GM12878 (cell line): ENCODE data around the gene DDX23. TPM values are rescaled to one million over a fixed set of nuclear protein-coding genes. Genes with fewer than 3 reads are reported as not detected.

Source experiments
- ATAC-seq: fragments of 200-7000 bp; cut with Tn5 transposase; 3 replicates; pipeline ENCODE4 v1.9.1; 2020; ENCODE audit warnings: mild to moderate bottlenecking, moderate library complexity
- BruUV-seq: library from RNA; stranded (reverse); fragments of 400-500 nt; replicated peaks from 2 replicates; lab custom pipeline; 2021; lab: Mats Ljungman, UMichigan
- CTCF ChIA-PET: fragments of 300-600 bp; sonication (Branson Sonifier 250); formaldehyde crosslinking; extraction: SDS; loops from one replicate; lab custom pipeline; 2021; ENCODE audit warnings: inconsistent platforms; lab: Yijun Ruan, JAX
- POLR2A ChIA-PET: fragments of 350-600 bp; formaldehyde crosslinking; extraction: SDS; loops from one replicate; lab custom pipeline; 2021; ENCODE audit warnings: inconsistent platforms; lab: Charles Lee
- RAD21 ChIA-PET: fragments of 300-600 bp; sonication (Branson Sonifier 250); formaldehyde crosslinking; loops from one replicate; lab custom pipeline; 2023; ENCODE audit warnings: antibody characterized with exemption; ENCODE audit not compliant: unreplicated experiment; lab: Charles Lee
- SMC1A ChIA-PET: fragments of 300-600 bp; sonication (Branson Sonifier 250); formaldehyde crosslinking; loops from one replicate; lab custom pipeline; 2023; ENCODE audit not compliant: unreplicated experiment, uncharacterized antibody; lab: Charles Lee
- DNase-seq: peaks from one replicate; pipeline ENCODE4 v3.0.0-alpha.2; 2011; ENCODE audit warnings: low read depth, low spot score
- FAIRE-seq: peaks from 3 replicates; lab custom pipeline; 2011; peaks lifted over from hg19 to GRCh38; lab: Jason Lieb, UNC
- H2AFZ ChIP-seq: 2 replicates; pipeline ENCODE4 v1.6.0; 2011; ENCODE audit warnings: low read depth, low read length, control low read depth; ENCODE audit not compliant: control insufficient read depth
- H3K27ac ChIP-seq: 2 replicates; pipeline ENCODE4 v1.5.1; 2011; ENCODE audit warnings: control low read depth; ENCODE audit not compliant: control insufficient read depth, insufficient read depth
- H3K27me3 ChIP-seq, 2 experiments: replicated peaks in 1 of 2; 2 replicates each; pipeline versions ENCODE4 v1.6.0 to v1.6.1; 2011; ENCODE audit warnings: low read length in 1 of 2; ENCODE audit not compliant: control insufficient read depth in 2 of 2, insufficient read depth in 2 of 2
- H3K36me3 ChIP-seq, 2 experiments: 2 replicates each; pipeline ENCODE4 v1.5.1; 2011; ENCODE audit warnings: low read length in 1 of 2; ENCODE audit not compliant: control insufficient read depth in 2 of 2, insufficient read depth in 2 of 2
- H3K4me1 ChIP-seq: 2 replicates; pipeline ENCODE4 v1.6.1; 2011; ENCODE audit warnings: mild to moderate bottlenecking, low read length, moderate library complexity, mixed read lengths; ENCODE audit not compliant: control insufficient read depth, insufficient read depth
- H3K4me2 ChIP-seq: 2 replicates; pipeline ENCODE4 v1.6.0; 2011; ENCODE audit warnings: control low read depth; ENCODE audit not compliant: control insufficient read depth, insufficient read depth
- H3K4me3 ChIP-seq: fragments of 200-600 bp; sonication (generic); 2 replicates; pipeline ENCODE4 v1.5.1; 2016
- H3K79me2 ChIP-seq: 2 replicates; pipeline ENCODE4 v1.6.0; 2011; ENCODE audit warnings: low read length; ENCODE audit not compliant: control insufficient read depth, insufficient read depth
- H3K9ac ChIP-seq: 2 replicates; pipeline ENCODE4 v1.8.0; 2011; ENCODE audit warnings: low read length, control low read depth, mixed read lengths; ENCODE audit not compliant: control insufficient read depth, insufficient read depth
- H3K9me3 ChIP-seq: replicated peaks from 3 replicates; pipeline ENCODE4 v1.5.1; 2011; ENCODE audit warnings: mild to moderate bottlenecking, low read length; ENCODE audit not compliant: control insufficient read depth, insufficient read depth
- H4K20me1 ChIP-seq: 2 replicates; pipeline ENCODE4 v1.6.0; 2011; ENCODE audit not compliant: control insufficient read depth, insufficient read depth
- BCLAF1 ChIP-seq: fragments of 450-650 bp; IDR thresholded peaks from 2 replicates; pipeline ENCODE4 v1.6.1; 2017; ENCODE audit warnings: antibody characterized with exemption, mild to moderate bottlenecking, moderate library complexity
- CHD2 ChIP-seq: IDR thresholded peaks from 2 replicates; pipeline ENCODE4 v1.6.1; 2011; ENCODE audit warnings: low read depth, low read length, improper control_type of control experiment, borderline replicate concordance
- HDGF ChIP-seq: fragments of 450-650 bp; IDR thresholded peaks from 2 replicates; pipeline ENCODE4 v1.6.1; 2016; ENCODE audit warnings: antibody characterized with exemption
- IRF3 ChIP-seq: fragments of 450-650 bp; IDR thresholded peaks from 2 replicates; pipeline ENCODE4 v1.6.1; 2014; ENCODE audit warnings: mild to moderate bottlenecking
- NFXL1 ChIP-seq: fragments of 450-650 bp; IDR thresholded peaks from 2 replicates; pipeline ENCODE4 v1.6.1; 2017; ENCODE audit warnings: antibody characterized with exemption, mild to moderate bottlenecking, borderline replicate concordance
- POLR2A ChIP-seq: IDR thresholded peaks from 2 replicates; pipeline ENCODE4 v1.6.1; 2011; ENCODE audit warnings: low read depth, mild to moderate bottlenecking, low read length
- SKIL ChIP-seq: fragments of 450-650 bp; IDR thresholded peaks from 2 replicates; pipeline ENCODE4 v1.6.1; 2017; ENCODE audit warnings: mild to moderate bottlenecking, low read depth, inconsistent platforms; ENCODE audit not compliant: poor library complexity, severe bottlenecking
- SMC3 ChIP-seq: IDR thresholded peaks from 2 replicates; pipeline ENCODE4 v1.6.1; 2011; ENCODE audit warnings: low read length, improper control_type of control experiment, borderline replicate concordance
- SP1 ChIP-seq: IDR thresholded peaks from one replicate; pipeline ENCODE4 v1.6.1; 2011; ENCODE audit warnings: low read depth, low read length
- STAT1 ChIP-seq: fragments of 450-650 bp; conservative IDR thresholded peaks from 2 replicates; pipeline ENCODE4 v1.6.1; 2014; ENCODE audit warnings: antibody characterized with exemption, mild to moderate bottlenecking
- WGBS: methylation state at CpG from one replicate; pipeline ENCODE4 v1.1.6; 2016; ENCODE audit warnings: low lambda C conversion rate; ENCODE audit not compliant: insufficient replicate concordance, insufficient coverage; ENCODE audit errors: missing lambda C conversion rate; 5-methylcytosine and 5-hydroxymethylcytosine counted together
- in situ Hi-C: fragments of 300-500 bp; cut with MboI; formaldehyde crosslinking; loops from 9 replicates; pipeline ENCODE4 v1.14.3; 2018; ENCODE audit warnings: mixed read lengths
- intact Hi-C: fragments of 100-400 bp; cut with micrococcal nuclease; formaldehyde crosslinking; loops from one replicate; pipeline ENCODE4 v1.14.2; 2022; ENCODE audit not compliant: unreplicated experiment
- polyA plus RNA-seq, 11 experiments: library from polyadenylated mRNA; depleted of rRNA in 4 of 11; unstranded in 6 of 11; stranded (reverse) in 5 of 11; fragments of >200 nt; fragmentation: Nextera tagmentation in 4 of 11; fragmentation: Illumina TruSeq in 1 of 11; extraction: Ambion mirVana in 4 of 11; extraction: Trizol in 1 of 11; gene quantifications; 1 replicate in 1 of 11; 2 replicates in 10 of 11; pipeline versions ENCODE4 v1.2.1 to v1.2.3, GENCODE V29; 2011 to 2016; ENCODE audit warnings: inconsistent platforms in 2 of 11, missing spikeins in 2 of 11, low read depth in 1 of 11
- total RNA-seq, 4 experiments: library from RNA; depleted of rRNA in 3 of 4; stranded (reverse); fragments of >200 nt in 3 of 4; fragmentation: Illumina TruSeq in 1 of 4; extraction: Trizol in 1 of 4; gene quantifications; 2 replicates each; pipeline versions ENCODE4 v1.2.1 to v1.2.3, GENCODE V29; 2013 to 2021
- TF ChIP-seq, protein P1 (sequence below): fragments of 150-350 bp; IDR thresholded peaks from 2 replicates; pipeline ENCODE4 v1.6.1; 2016; ENCODE audit warnings: low read depth, low read length

The DDX23 gene
- total and polyA plus RNA-seq, 10 of the 15 experiments (the other 5 are each of a cell fraction or from before 2014, with no cell fraction given): 25.8 to 107 (median 77.4) TPM

DNA sequence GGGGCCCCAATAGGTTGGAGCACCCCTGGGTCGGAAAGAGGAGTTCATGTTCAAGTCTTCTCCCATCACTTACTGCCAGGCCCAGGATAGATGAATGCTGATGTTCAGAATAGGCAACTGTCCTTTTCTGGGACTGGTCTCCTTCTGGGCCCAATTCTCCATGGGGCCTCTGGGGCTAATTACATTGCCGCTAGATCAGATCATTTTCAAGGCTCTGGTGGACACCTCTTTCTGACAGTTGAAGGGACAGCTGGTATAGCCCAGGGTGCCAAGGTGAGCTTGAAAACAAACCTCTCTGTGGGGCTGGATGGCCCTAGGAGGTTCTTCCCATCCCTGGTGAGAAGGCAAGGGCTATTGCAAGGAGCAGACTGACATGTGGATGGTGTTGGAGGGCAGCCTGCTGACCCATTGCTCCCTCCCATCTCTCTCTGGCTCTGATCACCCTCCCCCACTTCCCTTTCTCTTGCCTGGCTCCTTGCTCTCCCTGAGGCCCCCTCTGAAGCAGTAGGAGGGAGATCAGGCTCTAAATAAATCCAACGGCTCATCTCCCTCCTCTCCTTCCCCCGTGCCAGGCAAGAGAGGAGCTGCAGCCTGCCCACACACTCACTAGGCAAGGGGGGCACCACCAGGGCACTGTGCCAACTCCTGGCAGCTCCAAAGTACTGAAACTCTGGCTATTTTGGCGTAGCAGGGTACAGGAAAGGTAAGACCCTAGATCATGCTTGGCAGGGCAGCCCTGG, 31.8 kb downstream of the DDX23 start:
- Histone ChIP-seq H3K36me3 (no peaks in the 10 kb centered on the region), H3K27ac (no peak overlapping the region), H3K9ac (no peak overlapping the region), H3K27me3 (peaks cover 3% of the 10 kb centered on the region in 2 experiments; a peak in 3 of 4 replicates), H3K79me2 (no peaks in the 10 kb centered on the region), H4K20me1 (no peaks in the 10 kb centered on the region), H3K4me2 (no peak overlapping the region), H2AFZ (no peak overlapping the region), H3K4me1 (peaks cover 7% of the 10 kb centered on the region), H3K9me3 (no peaks in the 10 kb centered on the region), H3K4me3 (no peak overlapping the region)
- BruUV-seq: no TSS peak
- 32% methylated on average over 5 of the region's 5 CpGs for WGBS
- POLR2A ChIA-PET: interaction anchor here (0.5 to 1.3 kb wide), 2 partner anchors 8 to 28 kb away, joined by 4 read pairs; no protein-coding TSS in a partner anchor
- CTCF ChIA-PET: no interaction called here
- FAIRE-seq: no peak
- DNase-seq: no peak
- intact Hi-C loops: no loop called here
- no peak for ATAC-seq
- in situ Hi-C loops: no loop called here
- RAD21 ChIA-PET: no interaction called here
- SMC1A ChIA-PET: interaction anchor here (0.7 to 1.9 kb wide), 4 partner anchors 25 to 1440 kb away, joined by 3 to 9 read pairs (median 4); partner anchors contain the start of gene DDX23
- TF ChIP-seq SKIL: no peak
- no peak for TF ChIP-seq STAT1
- no peak for TF ChIP-seq IRF3
- no peak for TF ChIP-seq SMC3
- no peak for TF ChIP-seq CHD2
- TF ChIP-seq SP1: no peak
- no peak for TF ChIP-seq HDGF
- TF ChIP-seq POLR2A: no peak
- no peak for TF ChIP-seq NFXL1
- TF ChIP-seq BCLAF1: no peak
- TF ChIP-seq, protein P1, sequence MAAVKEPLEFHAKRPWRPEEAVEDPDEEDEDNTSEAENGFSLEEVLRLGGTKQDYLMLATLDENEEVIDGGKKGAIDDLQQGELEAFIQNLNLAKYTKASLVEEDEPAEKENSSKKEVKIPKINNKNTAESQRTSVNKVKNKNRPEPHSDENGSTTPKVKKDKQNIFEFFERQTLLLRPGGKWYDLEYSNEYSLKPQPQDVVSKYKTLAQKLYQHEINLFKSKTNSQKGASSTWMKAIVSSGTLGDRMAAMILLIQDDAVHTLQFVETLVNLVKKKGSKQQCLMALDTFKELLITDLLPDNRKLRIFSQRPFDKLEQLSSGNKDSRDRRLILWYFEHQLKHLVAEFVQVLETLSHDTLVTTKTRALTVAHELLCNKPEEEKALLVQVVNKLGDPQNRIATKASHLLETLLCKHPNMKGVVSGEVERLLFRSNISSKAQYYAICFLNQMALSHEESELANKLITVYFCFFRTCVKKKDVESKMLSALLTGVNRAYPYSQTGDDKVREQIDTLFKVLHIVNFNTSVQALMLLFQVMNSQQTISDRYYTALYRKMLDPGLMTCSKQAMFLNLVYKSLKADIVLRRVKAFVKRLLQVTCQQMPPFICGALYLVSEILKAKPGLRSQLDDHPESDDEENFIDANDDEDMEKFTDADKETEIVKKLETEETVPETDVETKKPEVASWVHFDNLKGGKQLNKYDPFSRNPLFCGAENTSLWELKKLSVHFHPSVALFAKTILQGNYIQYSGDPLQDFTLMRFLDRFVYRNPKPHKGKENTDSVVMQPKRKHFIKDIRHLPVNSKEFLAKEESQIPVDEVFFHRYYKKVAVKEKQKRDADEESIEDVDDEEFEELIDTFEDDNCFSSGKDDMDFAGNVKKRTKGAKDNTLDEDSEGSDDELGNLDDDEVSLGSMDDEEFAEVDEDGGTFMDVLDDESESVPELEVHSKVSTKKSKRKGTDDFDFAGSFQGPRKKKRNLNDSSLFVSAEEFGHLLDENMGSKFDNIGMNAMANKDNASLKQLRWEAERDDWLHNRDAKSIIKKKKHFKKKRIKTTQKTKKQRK: no peak
